ENCODE data around the gene DES. TPM values are rescaled to one million over a fixed set of nuclear protein-coding genes. Genes with fewer than 3 reads are reported as not detected.

The DES gene
- total RNA-seq, 5 donors from 2014 or later (not counting 1 experiment from before 2014, with no cell fraction given), result 0.98 to 1.3 (median 1.3) TPM; not detected in 2

DNA sequence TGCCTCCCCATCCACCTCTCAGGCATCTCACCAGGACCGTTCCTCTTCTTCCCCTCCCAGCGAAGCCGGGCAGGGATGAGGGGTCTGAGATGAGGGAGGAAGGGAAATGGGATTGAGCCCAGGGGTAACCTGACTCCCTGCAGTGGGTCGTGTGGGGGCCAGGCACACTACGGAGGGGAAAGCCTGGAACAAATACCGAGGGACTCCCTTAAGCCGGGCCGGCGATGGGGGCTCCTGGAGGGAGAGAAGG, 16.2 kb downstream of the DES start:
- DNase-seq (no peak), ATAC-seq (replicated peaks in 1 of 4) (no peak)
- no peak overlapping the region for H3K27ac Mint-ChIP-seq
- peak overlapping the region in 1 of 3 donors; percentile 38 for H3K4me3 Mint-ChIP-seq
- H3K9me3 Mint-ChIP-seq, result no peaks in the 10 kb centered on the region
- ChIA-PET POLR2A (no interaction called here), CTCF (no interaction called here)
- Histone ChIP-seq H3K27me3 (replicated peaks in 1 of 2; ENCODE audit: control insufficient read depth in 2 of 2, extremely low read depth in 1 of 2, insufficient read depth in 2 of 2, low read length in 1 of 2) (peaks cover 5 to 48% of the 10 kb centered on the region in 2 experiments), H3K27ac (ENCODE audit: low read length) (no peak overlapping the region), H3K4me3 (ENCODE audit: control insufficient read depth in 1 of 2, extremely low read depth in 1 of 2, low read length in 1 of 2) (no peak overlapping the region), H3K9me3 (no peaks in the 10 kb centered on the region), H3K36me3 (ENCODE audit: control insufficient read depth in 2 of 2, extremely low read depth in 1 of 2, insufficient read depth in 1 of 2, low read length in 1 of 2) (no peaks in the 10 kb centered on the region), H3K4me1 (ENCODE audit: control insufficient read depth in 1 of 2, extremely low read depth in 1 of 2, insufficient read depth in 2 of 2, low read length in 2 of 2) (peaks cover 0 to 9% of the 10 kb centered on the region in 2 experiments)
- 57% methylated on average over 3 of the region's 9 CpGs for WGBS (ENCODE audit: insufficient coverage)
- H3K4me1 Mint-ChIP-seq, result peaks cover 0 to 4% (median 3%) of the 10 kb centered on the region in 3 donors
- H3K36me3 Mint-ChIP-seq, result no peaks in the 10 kb centered on the region
- H3K27me3 Mint-ChIP-seq, result peaks cover 14 to 25% of the 10 kb centered on the region in 2 donors

GRCh38 chr2:219434718-219435525, 16.7 kb downstream of the DES start, which contains the start of gene SPEG:
SPEG (plus strand) TSS chr2:219434843; CDS start chr2:219434978, 135 bp downstream.
- Histone ChIP-seq H3K36me3 (ENCODE audit: control insufficient read depth in 2 of 2, extremely low read depth in 1 of 2, insufficient read depth in 1 of 2, low read length in 1 of 2) (no peaks in the 10 kb centered on the region), H3K27me3 (replicated peaks in 1 of 2; ENCODE audit: control insufficient read depth in 2 of 2, extremely low read depth in 1 of 2, insufficient read depth in 2 of 2, low read length in 1 of 2) (peaks cover 5 to 53% of the 10 kb centered on the region in 2 experiments), H3K9me3 (no peaks in the 10 kb centered on the region), H3K4me3 (ENCODE audit: control insufficient read depth in 1 of 2, extremely low read depth in 1 of 2, low read length in 1 of 2) (no peak within 1 kb of the TSS), H3K27ac (ENCODE audit: low read length) (no peak within 1 kb of the TSS), H3K4me1 (ENCODE audit: control insufficient read depth in 1 of 2, extremely low read depth in 1 of 2, insufficient read depth in 2 of 2, low read length in 2 of 2) (peaks cover 0 to 9% of the 10 kb centered on the region in 2 experiments)
- ATAC-seq (replicated peaks in 1 of 4) (peak in 3 of 4 experiments; percentile 32 to 36 (median 36)), DNase-seq (no peak)
- Mint-ChIP-seq H3K27ac (no peak within 1 kb of the TSS), H3K4me3 (peak within 1 kb of the TSS in 1 of 3 donors; percentile 38), H3K9me3 (no peaks in the 10 kb centered on the region), H3K27me3 (peaks cover 14 to 27% of the 10 kb centered on the region in 2 donors), H3K36me3 (no peaks in the 10 kb centered on the region), H3K4me1 (peaks cover 0 to 4% (median 3%) of the 10 kb centered on the region in 3 donors)
- 8% methylated on average over 68 of the region's 77 CpGs for WGBS (ENCODE audit: insufficient coverage)
- CTCF ChIA-PET, result no interaction called here
- POLR2A ChIA-PET, result no interaction called here

GRCh38 chr2:219435701-219436100, 17.5 kb downstream of the DES start:
- peaks cover 14 to 29% of the 10 kb centered on the region in 2 donors for H3K27me3 Mint-ChIP-seq
- no peak overlapping the region for H3K27ac Mint-ChIP-seq
- H3K4me1 Mint-ChIP-seq, result peaks cover 2 to 6% (median 3%) of the 10 kb centered on the region in 3 donors
- ChIA-PET CTCF (no interaction called here), POLR2A (no interaction called here)
- Histone ChIP-seq H3K27me3 (replicated peaks in 1 of 2; ENCODE audit: control insufficient read depth in 2 of 2, extremely low read depth in 1 of 2, insufficient read depth in 2 of 2, low read length in 1 of 2) (peaks cover 5 to 55% of the 10 kb centered on the region in 2 experiments), H3K9me3 (no peaks in the 10 kb centered on the region), H3K4me3 (ENCODE audit: control insufficient read depth in 1 of 2, extremely low read depth in 1 of 2, low read length in 1 of 2) (no peak overlapping the region), H3K27ac (ENCODE audit: low read length) (no peak overlapping the region), H3K36me3 (ENCODE audit: control insufficient read depth in 2 of 2, extremely low read depth in 1 of 2, insufficient read depth in 1 of 2, low read length in 1 of 2) (no peaks in the 10 kb centered on the region), H3K4me1 (ENCODE audit: control insufficient read depth in 1 of 2, extremely low read depth in 1 of 2, insufficient read depth in 2 of 2, low read length in 2 of 2) (peaks cover 0 to 9% of the 10 kb centered on the region in 2 experiments)
- WGBS (ENCODE audit: insufficient coverage), result 78% methylated on average over 6 of the region's 6 CpGs
- H3K9me3 Mint-ChIP-seq, result no peaks in the 10 kb centered on the region
- ATAC-seq (replicated peaks in 1 of 4) (no peak), DNase-seq (no peak)
- H3K36me3 Mint-ChIP-seq, result no peaks in the 10 kb centered on the region
- H3K4me3 Mint-ChIP-seq, result peak overlapping the region in 1 of 3 donors; percentile 8

DNA sequence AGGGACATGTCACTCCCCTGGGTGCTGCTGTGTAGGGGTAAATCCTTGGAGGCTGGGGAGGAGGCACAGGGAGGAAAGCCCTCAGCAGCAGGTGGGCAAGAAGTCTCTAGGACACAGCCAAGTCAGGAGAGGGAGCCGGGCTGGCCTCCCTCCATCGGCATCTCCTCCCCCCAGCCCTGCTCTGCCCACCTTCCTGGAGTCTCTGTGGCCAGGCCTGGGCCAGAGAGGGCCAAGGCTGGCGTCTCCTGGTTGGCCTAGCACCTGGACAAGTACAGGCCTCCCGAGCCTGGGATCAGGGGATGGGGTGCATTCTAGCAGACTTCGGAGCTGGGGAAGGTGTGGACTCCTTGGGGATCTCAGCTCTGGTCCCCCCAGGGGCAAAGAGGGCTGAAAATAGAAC, 18.3 kb downstream of the DES start:
- no peak for ATAC-seq (replicated peaks in 1 of 4)
- POLR2A ChIA-PET, result no interaction called here
- no peaks in the 10 kb centered on the region for H3K9me3 Mint-ChIP-seq

GRCh38 chr2:219437141-219437540, 19.0 kb downstream of the DES start:
- POLR2A ChIA-PET, result no interaction called here
- H3K36me3 Mint-ChIP-seq, result no peaks in the 10 kb centered on the region

More for the DNA sequence above, 18.3 kb downstream of the DES start:
- Mint-ChIP-seq H3K4me1 (peaks cover 9 to 13% (median 10%) of the 10 kb centered on the region in 3 donors), H3K36me3 (no peaks in the 10 kb centered on the region), H3K4me3 (no peak overlapping the region), H3K27ac (no peak overlapping the region), H3K27me3 (peaks cover 14 to 36% of the 10 kb centered on the region in 2 donors)
- no peaks in the 10 kb centered on the region for H3K36me3 ChIP-seq (ENCODE audit: control insufficient read depth in 2 of 2, extremely low read depth in 1 of 2, insufficient read depth in 1 of 2, low read length in 1 of 2)
- no peak overlapping the region for H3K27ac ChIP-seq (ENCODE audit: low read length)
- DNase-seq, result no peak
- no peak overlapping the region for H3K4me3 ChIP-seq (ENCODE audit: control insufficient read depth in 1 of 2, extremely low read depth in 1 of 2, low read length in 1 of 2)
- peaks cover 2 to 13% of the 10 kb centered on the region in 2 experiments for H3K4me1 ChIP-seq (ENCODE audit: control insufficient read depth in 1 of 2, extremely low read depth in 1 of 2, insufficient read depth in 2 of 2, low read length in 2 of 2)
- peaks cover 5 to 56% of the 10 kb centered on the region in 2 experiments for H3K27me3 ChIP-seq (replicated peaks in 1 of 2; ENCODE audit: control insufficient read depth in 2 of 2, extremely low read depth in 1 of 2, insufficient read depth in 2 of 2, low read length in 1 of 2)
- H3K9me3 ChIP-seq, result no peaks in the 10 kb centered on the region
- CTCF ChIA-PET, result no interaction called here
- WGBS (ENCODE audit: insufficient coverage), result 69% methylated on average over 4 of the region's 5 CpGs

DNA sequence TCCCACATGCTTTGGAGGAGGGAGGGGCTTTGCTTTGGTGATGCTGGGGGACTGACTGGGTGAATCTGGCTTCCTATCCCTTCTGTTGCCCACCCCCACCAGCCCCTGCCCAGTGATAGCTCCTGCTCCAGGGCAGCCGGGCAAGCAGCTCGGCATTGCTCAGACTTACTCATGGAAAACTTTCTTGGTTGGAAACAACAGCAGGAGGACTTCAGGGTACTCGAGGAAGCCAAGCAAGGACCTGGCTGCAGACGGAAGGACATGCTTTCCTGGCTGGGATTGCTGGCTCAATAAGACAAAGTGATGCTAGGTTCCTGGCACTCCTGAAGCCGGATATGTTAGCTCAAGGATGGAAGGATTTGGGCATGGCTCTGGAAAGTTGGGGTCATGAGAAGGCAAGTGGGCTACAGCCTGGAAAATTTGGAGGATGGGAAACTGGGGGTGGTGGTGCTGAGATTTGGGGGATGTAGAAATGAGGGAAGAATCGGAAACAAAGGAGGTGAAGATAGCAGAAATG, 19.6 kb downstream of the DES start:
- Histone ChIP-seq H3K27ac (ENCODE audit: low read length) (no peak overlapping the region), H3K4me3 (ENCODE audit: control insufficient read depth in 1 of 2, extremely low read depth in 1 of 2, low read length in 1 of 2) (no peak overlapping the region), H3K4me1 (ENCODE audit: control insufficient read depth in 1 of 2, extremely low read depth in 1 of 2, insufficient read depth in 2 of 2, low read length in 2 of 2) (peaks cover 3 to 20% of the 10 kb centered on the region in 2 experiments), H3K36me3 (ENCODE audit: control insufficient read depth in 2 of 2, extremely low read depth in 1 of 2, insufficient read depth in 1 of 2, low read length in 1 of 2) (no peaks in the 10 kb centered on the region), H3K9me3 (no peaks in the 10 kb centered on the region), H3K27me3 (replicated peaks in 1 of 2; ENCODE audit: control insufficient read depth in 2 of 2, extremely low read depth in 1 of 2, insufficient read depth in 2 of 2, low read length in 1 of 2) (peaks cover 5 to 60% of the 10 kb centered on the region in 2 experiments)
- Mint-ChIP-seq H3K36me3 (no peaks in the 10 kb centered on the region), H3K9me3 (no peaks in the 10 kb centered on the region), H3K27ac (no peak overlapping the region), H3K4me3 (no peak overlapping the region), H3K4me1 (peaks cover 12 to 19% (median 14%) of the 10 kb centered on the region in 3 donors), H3K27me3 (peaks cover 14 to 38% of the 10 kb centered on the region in 2 donors)
- POLR2A ChIA-PET, result no interaction called here
- WGBS (ENCODE audit: insufficient coverage), result 81% methylated on average over 3 of the region's 6 CpGs
- CTCF ChIA-PET, result interaction anchor here in 1 of 2 donors (0.6 kb wide), 1 partner anchor 8 kb away, joined by 3 read pairs; no protein-coding TSS in a partner anchor
- ATAC-seq (replicated peaks in 1 of 4), result no peak
- no peak for DNase-seq

More at GRCh38 chr2:219437141-219437540, 19.0 kb downstream of the DES start:
- Mint-ChIP-seq H3K27ac (no peak overlapping the region), H3K4me1 (peaks cover 9 to 14% (median 10%) of the 10 kb centered on the region in 3 donors), H3K9me3 (no peaks in the 10 kb centered on the region), H3K4me3 (no peak overlapping the region), H3K27me3 (peaks cover 14 to 36% of the 10 kb centered on the region in 2 donors)
- Histone ChIP-seq H3K27ac (ENCODE audit: low read length) (no peak overlapping the region), H3K27me3 (replicated peaks in 1 of 2; ENCODE audit: control insufficient read depth in 2 of 2, extremely low read depth in 1 of 2, insufficient read depth in 2 of 2, low read length in 1 of 2) (peaks cover 5 to 57% of the 10 kb centered on the region in 2 experiments), H3K9me3 (no peaks in the 10 kb centered on the region), H3K4me1 (ENCODE audit: control insufficient read depth in 1 of 2, extremely low read depth in 1 of 2, insufficient read depth in 2 of 2, low read length in 2 of 2) (peaks cover 3 to 15% of the 10 kb centered on the region in 2 experiments), H3K4me3 (ENCODE audit: control insufficient read depth in 1 of 2, extremely low read depth in 1 of 2, low read length in 1 of 2) (no peak overlapping the region), H3K36me3 (ENCODE audit: control insufficient read depth in 2 of 2, extremely low read depth in 1 of 2, insufficient read depth in 1 of 2, low read length in 1 of 2) (no peaks in the 10 kb centered on the region)
- 75% methylated on average over 2 of the region's 3 CpGs for WGBS (ENCODE audit: insufficient coverage)
- CTCF ChIA-PET, result no interaction called here
- ATAC-seq (replicated peaks in 1 of 4) (no peak), DNase-seq (no peak)

Measured in T-cell (primary cell).